ENCODE results near the gene LIX1L. TPM values are rescaled to one million over a fixed set of nuclear protein-coding genes. Genes with fewer than 3 reads are reported as not detected.

The LIX1L gene
- polyA plus RNA-seq, 3 donors from 2014 or later, result 17.9 to 28.0 (median 20.7) TPM

DNA sequence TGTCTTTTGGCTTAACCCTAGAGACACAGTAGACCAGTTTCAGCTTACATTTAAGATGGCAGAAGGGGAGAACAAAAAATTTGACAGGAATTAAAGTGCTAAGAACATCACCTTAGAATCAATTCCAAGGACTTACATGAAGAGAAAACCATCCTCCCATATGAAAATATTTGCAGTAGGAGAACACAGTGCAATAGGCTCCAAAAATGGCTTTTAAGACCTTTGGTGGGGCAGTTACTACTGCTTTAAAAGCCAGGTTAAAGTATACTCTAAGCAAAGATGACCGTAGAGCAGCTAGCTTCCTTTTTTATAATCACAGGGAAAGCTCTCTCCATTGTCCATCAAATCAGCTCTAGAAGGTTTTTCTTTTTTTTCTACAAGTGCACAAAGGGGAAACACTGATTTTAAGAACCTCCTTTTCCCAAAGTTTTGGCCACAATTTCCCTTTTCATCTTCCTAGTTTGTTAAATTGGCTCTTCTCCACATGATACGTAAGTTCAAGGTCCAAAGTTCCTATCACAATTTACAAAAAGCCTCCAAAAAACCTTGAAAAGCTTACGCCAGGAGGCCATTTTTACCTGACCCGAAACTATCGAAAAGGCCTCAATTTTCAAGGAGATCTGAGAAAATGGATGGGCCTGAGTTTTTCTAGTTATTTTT lies 35.3 kb upstream of the LIX1L start:
- H3K36me3 Mint-ChIP-seq, result peaks cover 50 to 52% (median 50%) of the 10 kb centered on the region in 3 donors

DNA sequence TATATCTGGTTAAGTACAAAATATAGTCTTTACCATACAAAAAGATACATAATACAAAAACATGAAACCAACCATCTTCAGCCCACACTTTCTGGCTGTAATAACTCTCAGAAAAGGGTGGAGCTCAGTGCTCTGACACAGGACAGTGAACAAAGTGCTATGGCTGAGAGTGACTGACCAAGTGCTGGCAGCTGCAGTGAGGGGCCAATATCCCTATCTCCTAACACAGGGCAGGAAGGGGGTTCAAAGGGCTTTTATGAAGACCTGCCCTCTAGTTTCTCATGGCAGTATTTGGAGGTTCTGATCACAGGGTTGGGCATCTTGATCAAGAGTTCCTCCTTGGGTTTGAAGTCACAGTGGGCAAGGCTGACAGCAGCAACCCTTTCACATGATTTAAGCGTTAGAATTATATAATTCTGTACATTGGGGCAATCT lies 34.7 kb upstream of the LIX1L start:
- H3K9me3 Mint-ChIP-seq, result peaks cover 0 to 13% (median 3%) of the 10 kb centered on the region in 6 donors
- DNase-seq, result peak in 1 of 3 donors; percentile 5
- H3K27ac Mint-ChIP-seq, result peak overlapping the region; percentile 95 to 98 (median 96)
- H3K27me3 Mint-ChIP-seq (ENCODE audit: low read depth in 3 of 3), result peaks cover 8 to 32% (median 14%) of the 10 kb centered on the region in 3 donors
- peak overlapping the region; percentile 97 to 100 (median 98) for H3K4me3 Mint-ChIP-seq
- H3K36me3 Mint-ChIP-seq, result peaks cover 50 to 52% (median 50%) of the 10 kb centered on the region in 3 donors
- H3K4me1 Mint-ChIP-seq, result peaks cover 51 to 58% of the 10 kb centered on the region in 2 donors

More for the DNA sequence above, 35.3 kb upstream of the LIX1L start:
- Mint-ChIP-seq H3K4me1 (peaks cover 55 to 58% of the 10 kb centered on the region in 2 donors), H3K27ac (peak overlapping the region; percentile 95 to 98 (median 96)), H3K27me3 (ENCODE audit: low read depth in 3 of 3) (peaks cover 8 to 32% (median 12%) of the 10 kb centered on the region in 3 donors), H3K9me3 (peaks cover 0 to 13% (median 3%) of the 10 kb centered on the region in 6 donors), H3K4me3 (peak overlapping the region; percentile 97 to 100 (median 98))
- DNase-seq, result no peak

DNA sequence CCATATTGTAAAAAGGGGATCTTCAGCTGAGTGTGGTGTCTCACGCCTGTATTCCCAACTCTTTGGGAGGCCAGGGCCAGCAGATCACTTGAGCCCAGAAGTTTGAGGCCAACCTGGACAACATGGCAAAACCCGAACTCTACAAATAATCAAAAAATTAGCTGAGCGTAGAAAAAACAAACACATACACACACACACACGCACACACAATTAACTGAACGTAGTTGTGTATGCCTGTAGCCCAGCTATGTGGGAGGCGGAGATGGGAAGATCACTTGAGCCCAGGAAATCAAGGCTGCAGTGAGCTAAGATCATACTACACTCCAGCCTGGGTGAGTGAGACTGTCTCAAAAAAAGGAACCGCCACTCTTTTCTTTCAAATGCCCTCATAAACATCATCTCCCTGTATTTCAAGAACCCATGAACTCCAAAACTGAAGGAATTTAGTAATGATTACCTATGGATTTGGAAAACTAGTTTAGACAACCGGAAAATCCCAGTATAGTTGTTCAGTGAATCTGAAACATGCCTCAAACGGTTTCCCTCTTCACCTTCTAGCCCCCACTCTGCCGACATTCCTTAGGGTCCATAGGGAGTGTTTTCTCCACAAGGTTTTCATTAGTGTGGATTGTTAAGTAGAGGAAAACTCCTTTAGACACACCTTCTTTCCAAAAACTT lies 34.1 kb upstream of the LIX1L start:
- peak in 1 of 3 donors; percentile 7 for DNase-seq
- peaks cover 0 to 13% (median 3%) of the 10 kb centered on the region in 6 donors for H3K9me3 Mint-ChIP-seq
- H3K27ac Mint-ChIP-seq, result peak overlapping the region; percentile 95 to 98 (median 96)
- H3K4me1 Mint-ChIP-seq, result peaks cover 46 to 56% of the 10 kb centered on the region in 2 donors
- peak overlapping the region; percentile 97 to 100 (median 98) for H3K4me3 Mint-ChIP-seq
- H3K36me3 Mint-ChIP-seq, result peaks cover 50 to 52% (median 50%) of the 10 kb centered on the region in 3 donors
- H3K27me3 Mint-ChIP-seq (ENCODE audit: low read depth in 3 of 3), result peaks cover 8 to 32% (median 10%) of the 10 kb centered on the region in 3 donors

DNA sequence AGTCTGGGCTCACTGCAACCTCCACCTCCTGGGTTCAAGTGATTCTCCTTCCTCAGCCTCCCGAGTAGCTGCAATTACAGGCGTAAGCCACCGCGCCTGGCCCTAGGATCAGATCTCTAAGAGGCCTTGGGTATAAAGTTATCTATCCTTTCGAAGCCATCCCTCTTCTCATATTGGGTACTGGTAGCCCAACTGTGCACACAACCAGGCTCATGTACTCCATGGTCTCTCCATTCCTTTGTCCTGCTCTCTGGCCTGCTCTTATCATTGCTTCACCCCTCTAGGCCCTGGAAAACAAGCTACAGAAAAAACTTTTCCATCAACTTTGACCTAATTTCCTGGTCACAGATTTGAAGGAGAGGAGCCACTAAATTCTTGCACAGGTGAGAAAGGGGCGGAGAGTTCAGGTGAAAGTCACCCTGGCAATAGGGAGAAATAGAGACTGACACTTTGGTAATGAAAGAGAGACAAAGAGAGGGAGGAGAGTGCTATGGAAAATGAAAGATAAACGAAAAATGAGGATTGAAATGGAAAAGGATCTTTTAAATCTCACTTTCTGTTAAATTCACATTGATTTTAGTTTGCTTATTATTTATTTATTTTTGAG lies 32.5 kb upstream of the LIX1L start:
- Mint-ChIP-seq H3K36me3 (peaks cover 38 to 39% (median 39%) of the 10 kb centered on the region in 3 donors), H3K4me3 (peak overlapping the region in 3 of 5 donors; percentile 42 to 98 (median 97)), H3K9me3 (peaks cover 0 to 13% (median 3%) of the 10 kb centered on the region in 6 donors), H3K27ac (peak overlapping the region in 5 of 6 donors; percentile 54 to 96 (median 89)), H3K4me1 (peaks cover 55 to 66% of the 10 kb centered on the region in 2 donors), H3K27me3 (ENCODE audit: low read depth in 3 of 3) (peaks cover 4 to 33% (median 8%) of the 10 kb centered on the region in 3 donors)
- DNase-seq, result peak in 1 of 3 donors; percentile 6

DNA sequence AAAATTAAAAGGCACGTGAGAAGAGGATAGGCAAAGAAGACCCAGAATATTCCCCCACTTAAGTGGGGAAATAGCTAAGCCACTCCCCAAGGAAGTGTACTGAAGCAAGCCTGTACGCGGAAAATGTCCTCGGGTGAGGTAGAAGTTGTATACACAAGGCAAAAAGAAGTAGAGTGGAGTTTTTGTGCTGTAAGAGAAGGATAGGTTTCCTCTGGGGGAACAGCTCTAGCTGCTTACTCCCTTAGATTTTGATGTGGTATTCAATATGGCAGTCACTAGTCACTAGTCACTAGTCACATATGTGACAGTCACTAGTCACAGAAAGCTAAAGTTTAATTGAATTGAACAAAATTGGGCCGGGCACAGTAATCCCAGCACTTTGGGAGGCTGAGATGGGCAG lies 31.0 kb upstream of the LIX1L start:
- H3K4me1 Mint-ChIP-seq, result peaks cover 64 to 76% of the 10 kb centered on the region in 2 donors
- peaks cover 22 to 23% (median 23%) of the 10 kb centered on the region in 3 donors for H3K36me3 Mint-ChIP-seq
- peaks cover 0 to 10% (median 0%) of the 10 kb centered on the region in 6 donors for H3K9me3 Mint-ChIP-seq
- H3K27me3 Mint-ChIP-seq (ENCODE audit: low read depth in 3 of 3), result peaks cover under 1 to 21% (median 4%) of the 10 kb centered on the region in 3 donors
- H3K27ac Mint-ChIP-seq, result peak overlapping the region; percentile 5 to 84 (median 74)
- DNase-seq, result no peak
- H3K4me3 Mint-ChIP-seq, result no peak overlapping the region

DNA sequence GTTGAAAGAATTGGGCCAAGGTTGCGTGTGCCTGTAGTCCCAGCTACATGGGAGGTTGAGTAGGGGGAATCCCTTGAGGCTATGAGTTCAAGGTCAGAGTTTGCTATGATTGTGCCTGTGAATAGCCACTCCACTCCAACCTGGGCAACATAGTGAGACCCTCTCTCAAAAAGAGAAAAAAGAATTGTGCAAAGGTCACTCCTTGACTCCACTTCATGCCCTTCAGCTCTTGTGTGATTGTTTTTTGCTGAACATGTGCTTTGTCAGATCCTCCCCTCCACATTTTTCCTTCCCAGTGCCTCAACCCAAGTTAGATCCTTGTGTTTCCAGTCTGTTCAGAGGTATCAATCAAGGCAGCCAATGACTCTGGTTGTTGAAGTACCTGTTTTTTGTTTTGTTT lies 30.1 kb upstream of the LIX1L start:
- Mint-ChIP-seq H3K27ac (peak overlapping the region in 5 of 6 donors; percentile 34 to 77 (median 71)), H3K9me3 (peaks cover 0 to 8% (median 0%) of the 10 kb centered on the region in 6 donors), H3K27me3 (ENCODE audit: low read depth in 3 of 3) (peaks cover 0 to 18% (median 4%) of the 10 kb centered on the region in 3 donors), H3K4me1 (peaks cover 63 to 76% of the 10 kb centered on the region in 2 donors), H3K36me3 (peaks cover 14 to 15% (median 15%) of the 10 kb centered on the region in 3 donors), H3K4me3 (no peak overlapping the region)
- DNase-seq, result no peak

DNA sequence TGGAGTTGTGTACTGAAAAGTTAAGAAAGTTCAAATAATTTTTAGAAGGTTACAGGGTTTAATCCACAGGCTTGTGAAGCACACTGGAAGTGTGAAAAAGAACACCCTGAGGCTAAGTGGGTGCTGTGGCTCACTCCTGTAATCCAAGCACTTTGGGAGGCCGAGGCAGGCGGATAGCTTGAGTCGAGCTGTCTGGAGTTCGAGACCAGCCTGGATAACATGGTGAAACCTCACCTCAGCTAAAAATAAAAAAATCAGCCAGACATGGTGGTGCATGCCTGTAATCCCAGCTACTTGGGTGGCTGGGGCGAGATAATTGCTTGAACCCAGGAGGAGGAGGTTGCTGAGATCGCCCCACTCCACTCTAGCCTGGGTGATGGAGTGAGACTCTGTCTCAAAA lies 28.7 kb upstream of the LIX1L start:
- no peak overlapping the region for H3K4me3 Mint-ChIP-seq
- peaks cover 0 to 10% (median 4%) of the 10 kb centered on the region in 3 donors for H3K27me3 Mint-ChIP-seq (ENCODE audit: low read depth in 3 of 3)

DNA sequence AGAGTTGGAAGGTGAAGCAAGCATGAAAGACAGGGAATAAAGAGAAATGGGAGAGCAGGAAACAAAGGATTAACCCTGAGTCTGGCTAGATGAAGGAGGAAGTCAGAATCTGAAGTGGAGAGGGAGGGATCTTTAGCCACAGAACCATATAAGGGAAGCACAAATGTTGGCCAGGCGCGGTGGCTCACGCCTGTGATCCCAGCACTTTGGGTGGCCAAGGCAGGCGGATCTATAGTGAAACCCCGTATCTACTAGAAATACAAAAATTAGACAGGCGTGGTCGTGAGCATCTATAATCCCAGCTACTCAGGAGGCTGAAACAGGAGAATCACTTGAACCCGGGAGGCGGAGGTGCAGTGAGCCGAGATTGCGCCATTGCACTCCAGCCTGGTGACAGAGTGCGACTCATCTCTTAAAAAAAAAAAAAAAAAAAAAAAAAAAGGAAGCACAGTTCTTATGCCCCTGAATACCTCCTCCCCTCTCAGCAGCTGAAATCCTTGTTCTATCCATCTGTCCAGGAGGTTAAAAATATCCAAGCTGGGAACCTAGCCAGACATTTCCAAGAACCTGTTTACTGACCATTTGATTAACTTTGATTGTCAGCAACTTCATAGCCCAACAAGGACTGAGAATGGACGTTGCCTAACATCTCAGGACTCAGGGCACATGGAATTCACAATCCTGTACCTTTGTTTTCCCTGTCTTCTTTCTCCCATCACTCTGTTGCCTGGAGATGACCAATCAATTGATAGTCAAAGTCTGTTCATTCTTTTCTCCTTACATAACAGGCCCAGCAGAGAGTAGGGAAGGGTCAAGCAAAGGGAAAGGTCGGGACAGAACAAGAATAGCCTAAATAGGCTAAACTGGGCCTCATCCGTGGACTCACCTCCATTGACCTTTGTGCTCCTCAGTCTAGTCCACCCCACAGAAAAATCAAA lies 28.0 kb upstream of the LIX1L start:
- Mint-ChIP-seq H3K36me3 (no peaks in the 10 kb centered on the region), H3K4me3 (peak overlapping the region in 3 of 5 donors; percentile 19 to 66 (median 42)), H3K9me3 (peaks cover 0 to 3% (median 0%) of the 10 kb centered on the region in 6 donors), H3K27ac (peak overlapping the region in 5 of 6 donors; percentile 67 to 86 (median 80)), H3K27me3 (ENCODE audit: low read depth in 3 of 3) (peaks cover 0 to 7% (median 4%) of the 10 kb centered on the region in 3 donors), H3K4me1 (peaks cover 42 to 71% of the 10 kb centered on the region in 2 donors)
- no peak for DNase-seq

More for the DNA sequence above, 28.7 kb upstream of the LIX1L start:
- peak overlapping the region in 1 of 6 donors; percentile 17 for H3K27ac Mint-ChIP-seq
- no peak for DNase-seq
- H3K36me3 Mint-ChIP-seq, result peaks cover under 1 to 1% (median under 1%) of the 10 kb centered on the region in 3 donors
- peaks cover 0 to 3% (median 0%) of the 10 kb centered on the region in 6 donors for H3K9me3 Mint-ChIP-seq
- H3K4me1 Mint-ChIP-seq, result peaks cover 49 to 76% of the 10 kb centered on the region in 2 donors

DNA sequence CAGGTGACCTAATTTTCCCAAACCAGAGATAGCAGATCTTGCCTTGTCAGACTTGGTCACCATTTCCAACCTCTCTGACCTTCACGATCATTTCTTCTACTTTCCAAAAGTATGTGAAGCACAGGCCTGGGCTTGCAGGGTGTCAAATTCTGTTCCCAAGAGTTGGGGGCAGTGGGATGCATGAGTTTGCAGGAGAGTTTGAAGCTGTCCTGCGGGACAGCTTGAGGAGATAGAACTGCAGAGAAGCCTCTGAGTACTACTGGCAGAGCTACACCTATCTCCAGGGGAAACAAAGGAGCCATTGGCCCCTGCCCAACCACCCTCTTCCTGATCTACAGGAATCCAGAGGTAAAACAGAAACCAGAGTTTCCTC lies 27.3 kb upstream of the LIX1L start:
- H3K27me3 Mint-ChIP-seq (ENCODE audit: low read depth in 3 of 3), result peaks cover 0 to 7% (median 4%) of the 10 kb centered on the region in 3 donors

DNA sequence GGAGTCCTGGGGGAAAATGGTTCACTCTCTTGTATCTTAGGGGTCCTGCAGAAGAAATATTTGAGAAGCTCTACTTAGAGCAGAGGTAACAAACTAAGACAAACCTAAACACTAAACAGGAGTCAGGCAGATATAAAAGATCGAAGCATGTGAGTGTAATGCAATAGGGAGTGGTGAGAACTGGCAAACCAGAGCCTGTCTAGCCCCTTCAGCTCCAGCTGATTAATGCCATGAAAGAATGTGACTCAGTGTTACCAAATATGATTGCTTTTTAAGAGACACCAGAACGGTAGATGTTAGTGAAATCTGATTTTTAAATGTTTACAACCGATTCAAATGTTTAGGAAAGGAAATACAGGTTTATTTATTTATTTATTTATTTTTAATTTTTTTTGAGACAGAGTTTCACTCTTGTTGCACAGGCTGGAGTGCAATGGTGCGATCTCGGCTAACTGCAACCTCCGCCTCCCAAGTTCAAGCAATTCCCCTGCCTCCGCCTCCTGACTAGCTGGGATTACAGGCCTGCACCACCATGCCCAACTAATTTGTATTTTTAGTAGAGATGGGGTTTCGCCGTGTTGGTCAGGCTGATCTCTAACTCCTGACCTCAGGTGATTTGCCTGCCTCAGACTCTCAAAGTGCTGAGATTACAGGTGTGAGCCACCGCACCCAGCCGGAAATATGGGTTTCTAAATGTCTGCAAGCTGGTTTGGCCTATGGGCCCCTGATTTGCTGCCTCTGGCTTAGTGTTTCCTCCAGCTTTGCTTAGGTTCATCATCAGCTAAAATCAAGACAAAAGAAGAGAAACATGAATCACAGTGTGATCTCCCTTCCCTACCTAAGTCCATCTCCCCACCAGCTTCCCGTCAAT lies 26.4 kb upstream of the LIX1L start:
- Mint-ChIP-seq H3K4me3 (peak overlapping the region in 3 of 5 donors; percentile 15 to 29 (median 23)), H3K36me3 (no peaks in the 10 kb centered on the region), H3K27ac (peak overlapping the region; percentile 24 to 86 (median 78)), H3K27me3 (ENCODE audit: low read depth in 3 of 3) (peaks cover 0 to 7% (median 2%) of the 10 kb centered on the region in 3 donors), H3K4me1 (peaks cover 35 to 64% of the 10 kb centered on the region in 2 donors), H3K9me3 (no peaks in the 10 kb centered on the region)
- DNase-seq, result no peak

More for the DNA sequence above, 27.3 kb upstream of the LIX1L start:
- Mint-ChIP-seq H3K4me3 (peak overlapping the region in 1 of 5 donors; percentile 66), H3K27ac (peak overlapping the region in 5 of 6 donors; percentile 59 to 86 (median 80)), H3K4me1 (peaks cover 35 to 64% of the 10 kb centered on the region in 2 donors), H3K9me3 (no peaks in the 10 kb centered on the region), H3K36me3 (no peaks in the 10 kb centered on the region)
- DNase-seq, result no peak

DNA sequence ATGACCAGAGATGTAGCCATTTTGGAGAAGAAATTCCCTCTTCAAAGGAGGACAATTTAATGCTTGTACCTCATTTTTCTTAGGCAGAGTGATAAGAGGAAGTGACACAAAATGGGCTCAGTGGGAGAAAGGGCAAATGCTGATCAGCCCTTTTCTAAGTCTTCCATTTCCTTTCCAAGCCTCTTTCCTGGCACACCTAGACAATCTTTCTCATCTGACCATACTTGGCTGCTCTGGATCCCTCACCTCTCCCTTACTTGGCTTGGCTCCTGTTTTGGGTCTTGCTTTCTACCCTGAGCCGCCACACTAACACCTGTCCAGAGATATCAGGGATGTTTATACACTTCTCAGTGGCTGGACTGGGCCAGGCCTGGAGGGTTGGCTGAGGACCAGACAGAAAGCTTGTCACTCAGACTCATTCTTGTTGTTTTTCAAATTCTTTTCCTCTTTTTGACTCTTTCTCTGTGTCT lies 25.4 kb upstream of the LIX1L start:
- H3K27me3 Mint-ChIP-seq (ENCODE audit: low read depth in 3 of 3), result peaks cover 0 to 4% (median 2%) of the 10 kb centered on the region in 3 donors
- DNase-seq, result no peak
- no peaks in the 10 kb centered on the region for H3K36me3 Mint-ChIP-seq
- H3K27ac Mint-ChIP-seq, result peak overlapping the region in 5 of 6 donors; percentile 2 to 51 (median 24)
- H3K9me3 Mint-ChIP-seq, result no peaks in the 10 kb centered on the region
- H3K4me3 Mint-ChIP-seq, result no peak overlapping the region
- peaks cover 30 to 57% of the 10 kb centered on the region in 2 donors for H3K4me1 Mint-ChIP-seq
